OCI-M1 (cell line): ENCODE data around the gene ERCC6L2.

ENCODE experiments used
- DNase-seq: peaks from one replicate; lab custom pipeline; 2025; lab: John Stamatoyannopoulos, UW

Gene ERCC6L2

DNA sequence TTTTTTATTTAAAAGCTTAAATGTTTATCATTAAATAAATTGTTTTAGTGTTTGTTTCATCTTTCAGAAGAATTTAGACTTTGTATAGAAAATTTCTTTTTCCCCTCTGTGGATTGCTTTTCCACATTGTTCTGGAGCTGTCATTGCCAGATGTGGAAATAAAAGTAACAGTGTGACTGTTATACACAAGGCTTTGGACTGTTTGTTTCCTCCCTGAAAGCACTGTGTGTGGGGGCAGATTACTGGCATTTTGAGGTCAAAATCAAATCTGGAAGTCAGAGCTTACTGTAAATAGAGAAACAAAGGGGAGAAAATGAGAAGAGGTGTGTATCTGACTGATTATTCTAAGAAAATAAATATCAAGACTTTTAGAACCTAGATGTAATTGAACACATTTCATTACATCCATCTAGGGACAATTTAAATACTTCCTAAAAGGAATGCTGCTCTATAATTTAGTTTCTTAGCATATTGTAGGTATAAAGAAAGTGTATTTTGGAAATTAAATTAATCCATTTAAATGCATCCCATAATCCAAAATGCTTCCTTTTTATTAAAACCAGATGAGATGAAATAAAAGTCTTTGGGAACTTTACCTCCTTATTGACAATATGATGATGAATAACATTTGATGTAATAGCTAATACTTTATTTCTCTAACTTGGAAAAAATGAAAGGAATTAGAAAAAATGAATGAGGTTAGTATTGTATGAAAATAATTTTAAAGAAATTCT, 51.9 kb downstream of the ERCC6L2 start:
- DNase-seq, result no peak

DNA sequence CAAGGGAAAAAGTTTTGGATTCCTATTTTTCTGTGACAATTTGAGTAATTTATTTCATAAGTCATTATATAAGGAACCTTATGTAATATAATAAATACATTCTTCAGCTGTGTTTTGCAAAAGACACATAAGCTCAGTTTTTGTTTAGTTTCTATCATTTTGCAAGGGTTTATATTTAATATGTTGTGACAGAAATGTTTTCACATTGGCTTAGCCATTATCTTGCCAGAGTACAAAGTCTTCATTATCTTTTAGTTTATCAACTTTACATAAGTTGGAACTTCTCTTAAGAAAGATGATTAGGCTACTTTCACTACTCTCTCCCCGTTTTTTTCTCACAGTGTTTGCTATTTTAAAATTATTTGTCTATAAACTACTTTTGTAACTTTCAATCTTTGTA, 54.8 kb downstream of the ERCC6L2 start:
- no peak for DNase-seq

DNA sequence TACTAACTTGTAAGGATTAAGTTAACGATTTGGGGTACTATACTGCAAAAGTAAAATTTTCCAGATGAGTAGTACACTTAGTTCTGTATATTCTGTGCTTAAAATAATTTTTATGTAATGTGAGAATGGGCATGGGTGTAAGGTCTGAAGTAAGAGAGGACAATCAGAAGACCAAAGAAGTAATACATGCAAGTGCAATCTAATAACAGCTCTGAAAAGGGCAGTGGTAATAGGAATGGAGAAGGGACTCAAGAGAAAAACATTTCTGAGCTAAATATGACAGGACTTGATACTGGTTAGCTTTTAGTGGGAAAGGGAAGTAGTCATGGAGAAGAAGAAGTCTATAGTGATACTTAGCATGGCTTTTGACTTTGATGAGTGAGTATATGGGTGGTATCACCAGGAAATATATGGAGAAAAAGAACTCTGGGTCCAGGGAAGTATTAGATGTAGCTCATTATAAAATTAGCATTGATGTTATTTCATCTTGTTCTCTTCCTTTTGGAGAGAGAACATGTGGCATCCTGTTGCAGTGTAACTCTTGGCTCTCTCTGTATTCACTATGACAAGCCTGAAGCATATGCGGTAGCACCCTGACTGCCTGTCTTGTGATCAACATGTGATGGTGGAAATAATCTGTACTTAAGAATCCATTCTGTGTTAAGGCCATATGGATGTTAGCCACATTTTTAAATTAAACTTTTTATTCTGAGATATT, 60.5 kb downstream of the ERCC6L2 start:
- no peak for DNase-seq

DNA sequence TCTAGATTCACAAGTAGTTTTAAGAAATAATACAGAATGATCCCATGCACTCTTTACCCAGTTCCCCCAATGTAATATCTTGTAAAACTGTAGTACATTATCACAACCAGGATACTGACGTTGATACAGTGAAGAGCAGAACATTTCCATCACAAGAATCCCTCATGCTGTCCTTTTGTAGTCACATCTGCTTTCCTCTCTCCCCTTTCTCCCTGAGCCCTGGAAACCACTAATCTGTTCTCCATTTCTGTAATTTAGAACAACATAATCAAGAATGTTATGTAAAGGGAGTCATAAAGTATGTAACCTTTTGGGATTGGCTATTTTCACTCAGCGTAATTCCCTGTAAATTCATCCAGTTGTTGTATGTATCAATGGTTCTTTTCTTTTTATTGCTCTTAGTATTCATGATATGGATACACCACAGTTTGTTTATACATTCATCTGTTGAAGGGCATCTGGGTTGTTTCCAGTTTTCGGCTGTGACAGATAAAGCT, 61.1 kb downstream of the ERCC6L2 start:
- no peak for DNase-seq

DNA sequence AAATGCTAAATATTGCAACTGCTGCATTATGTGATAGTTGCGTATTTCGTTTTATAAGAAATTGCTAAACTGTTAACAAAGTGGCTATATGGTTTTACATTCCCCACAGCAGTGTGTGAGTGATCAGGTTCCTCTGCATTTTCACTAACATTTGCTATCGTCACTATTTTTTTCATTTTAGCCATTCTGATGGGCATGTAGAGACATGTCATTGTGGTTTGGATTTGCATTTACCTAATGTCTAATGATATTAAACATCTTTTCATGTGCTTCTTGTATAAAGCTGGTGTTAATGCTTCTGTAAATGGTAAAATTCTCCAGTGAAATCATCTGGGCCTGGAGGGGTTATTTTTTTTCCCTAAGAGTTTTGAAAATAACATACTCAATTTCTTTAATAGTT, 61.6 kb downstream of the ERCC6L2 start:
- DNase-seq, result no peak

DNA sequence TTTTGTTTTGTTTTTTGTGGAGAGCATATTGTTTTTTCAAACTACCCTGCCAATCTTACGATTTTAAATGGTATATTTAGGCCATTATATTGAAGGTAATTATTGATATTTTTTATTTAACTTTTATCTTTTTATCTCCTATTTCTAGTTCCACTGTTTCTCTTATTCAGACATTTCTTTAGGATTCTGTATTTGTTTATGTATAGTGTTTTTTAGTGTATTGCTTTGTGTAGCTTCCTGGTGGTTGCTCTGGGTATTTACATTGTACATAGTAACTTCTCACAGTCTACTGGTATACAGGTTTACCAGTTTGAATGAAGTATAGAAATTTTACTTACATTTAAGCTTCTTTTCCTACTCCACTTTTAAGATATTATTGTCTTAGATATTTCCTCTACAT, 63.2 kb downstream of the ERCC6L2 start:
- no peak for DNase-seq

DNA sequence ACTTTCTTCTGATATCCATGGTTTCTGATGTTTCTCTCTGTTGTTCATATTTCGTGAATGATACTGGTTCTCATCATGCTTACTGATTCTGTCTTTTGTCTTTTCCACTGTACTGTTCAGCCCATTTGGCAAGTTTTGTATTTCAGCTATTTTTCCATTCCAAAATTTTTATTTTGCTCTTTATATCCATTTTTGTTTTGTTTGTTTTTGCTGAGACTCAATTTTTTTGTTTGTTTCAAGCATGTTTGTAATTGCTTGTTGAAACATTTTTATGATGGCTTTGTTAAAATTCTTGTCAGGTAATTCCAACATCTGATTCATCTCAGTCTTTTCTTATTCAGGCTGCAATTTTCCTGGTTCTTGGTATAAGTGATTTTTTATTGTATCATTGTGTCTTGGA, 64.0 kb downstream of the ERCC6L2 start:
- DNase-seq, result no peak

DNA sequence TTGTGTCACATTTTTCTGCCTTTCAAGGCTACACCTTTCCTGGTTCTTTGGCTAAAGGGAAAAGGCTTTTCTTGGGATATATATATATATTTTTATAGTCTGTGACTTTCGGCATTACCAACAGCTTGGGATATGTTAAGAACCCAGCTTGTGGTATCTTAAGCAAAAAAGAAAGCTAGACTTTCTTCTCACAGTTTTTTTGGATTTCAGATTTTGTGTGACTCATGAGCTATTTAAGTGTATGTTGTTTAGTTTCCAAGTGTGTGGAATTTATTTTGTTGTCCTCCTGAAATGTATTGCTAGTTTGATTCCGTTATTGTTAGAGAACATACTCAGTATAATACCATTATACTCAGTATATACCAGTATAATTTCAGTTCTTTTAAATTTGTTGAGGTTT, 64.8 kb downstream of the ERCC6L2 start:
- DNase-seq, result no peak

DNA sequence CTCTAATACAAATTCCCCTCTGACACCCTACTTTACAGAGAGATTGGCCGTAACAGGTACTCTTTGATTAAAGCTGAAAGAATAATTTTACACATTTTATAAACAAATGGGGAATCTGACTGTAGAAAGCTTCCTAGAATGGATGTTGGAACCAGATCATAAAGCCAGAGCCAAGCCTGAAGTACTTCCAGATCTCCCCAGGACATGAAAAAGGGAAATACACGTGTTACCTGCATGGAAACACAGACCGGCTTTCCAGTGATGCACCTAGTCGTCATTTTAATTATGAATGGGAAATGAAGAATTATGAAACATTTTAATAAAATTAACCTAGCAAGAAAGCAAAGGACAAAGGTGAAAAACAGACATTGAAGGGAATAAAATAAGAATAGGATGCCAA, 66.5 kb downstream of the ERCC6L2 start:
- DNase-seq, result no peak

DNA sequence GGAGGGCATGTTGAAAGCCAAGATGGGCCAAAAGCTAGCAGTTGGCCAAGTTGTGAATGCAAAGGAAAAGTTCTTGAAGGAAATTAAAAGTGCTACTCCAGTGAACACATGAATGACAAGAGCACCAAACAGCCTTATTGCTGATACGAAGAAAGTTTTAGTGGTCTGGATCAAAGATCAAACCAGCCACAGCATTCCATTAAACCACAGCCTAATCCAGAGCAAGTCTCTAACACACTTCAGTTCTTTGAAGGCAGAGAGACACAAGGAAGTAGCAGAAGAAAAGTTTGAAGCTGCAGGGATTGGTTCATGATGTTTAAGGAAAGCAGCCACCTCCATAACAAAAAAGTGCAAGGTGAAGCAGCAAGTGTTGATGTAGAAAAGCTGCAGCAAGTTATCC, 71.6 kb downstream of the ERCC6L2 start:
- DNase-seq, result no peak

DNA sequence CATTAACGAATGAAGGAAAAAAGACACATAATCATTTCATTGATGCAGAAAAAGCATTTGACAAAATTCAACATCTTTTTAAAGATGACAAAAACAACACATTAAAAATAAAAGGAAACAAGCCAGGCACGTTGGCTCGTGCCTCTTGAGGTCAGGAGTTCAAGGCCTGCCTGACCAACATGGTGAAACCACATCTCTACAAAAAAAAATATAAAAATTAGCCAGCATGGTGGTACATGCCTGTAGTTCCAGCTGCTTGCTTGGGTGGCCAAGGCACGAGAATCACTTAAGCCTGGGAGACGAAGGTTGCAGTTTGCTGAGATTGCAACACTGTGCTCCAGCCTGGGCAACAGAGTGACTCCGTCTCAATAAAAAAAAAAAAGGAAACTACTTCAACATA, 77.0 kb downstream of the ERCC6L2 start:
- no peak for DNase-seq

DNA sequence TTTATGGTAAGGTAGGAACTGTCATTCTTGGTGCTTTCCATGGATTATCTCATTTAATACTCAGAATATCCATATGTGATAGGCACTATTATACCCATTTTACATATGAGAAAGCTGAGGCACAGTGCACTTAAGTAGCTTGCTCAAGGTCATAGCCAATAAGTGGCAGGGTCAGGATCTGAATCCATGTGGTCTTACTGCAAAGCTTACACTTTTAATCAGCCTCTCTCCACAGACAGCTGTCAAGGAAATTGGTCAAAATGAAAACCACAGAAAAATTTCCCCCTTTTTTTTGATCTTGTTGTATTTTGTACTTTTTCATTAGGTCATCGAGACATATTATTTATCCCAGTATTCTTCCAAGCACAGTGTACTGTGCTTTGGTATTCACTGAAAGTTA, 78.5 kb downstream of the ERCC6L2 start:
- DNase-seq, result no peak

DNA sequence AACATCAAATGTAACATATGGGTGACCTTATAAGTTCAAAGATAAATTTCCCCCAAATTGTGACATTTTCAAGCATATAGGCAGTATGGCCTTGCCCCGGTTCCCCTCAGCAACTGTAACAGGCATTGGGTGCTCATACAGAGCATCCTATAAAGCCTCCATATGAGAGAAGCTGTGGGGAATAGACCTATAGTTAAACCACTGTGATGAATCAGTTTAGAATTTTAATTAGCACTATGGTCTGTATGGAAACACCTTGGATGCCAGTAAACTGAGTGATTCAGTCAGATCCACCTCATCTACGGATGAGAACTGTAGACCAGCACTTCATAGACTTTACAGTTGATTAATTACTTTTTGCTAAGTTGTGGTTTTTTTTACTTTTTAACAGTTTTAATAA, 79.4 kb downstream of the ERCC6L2 start:
- DNase-seq, result no peak

DNA sequence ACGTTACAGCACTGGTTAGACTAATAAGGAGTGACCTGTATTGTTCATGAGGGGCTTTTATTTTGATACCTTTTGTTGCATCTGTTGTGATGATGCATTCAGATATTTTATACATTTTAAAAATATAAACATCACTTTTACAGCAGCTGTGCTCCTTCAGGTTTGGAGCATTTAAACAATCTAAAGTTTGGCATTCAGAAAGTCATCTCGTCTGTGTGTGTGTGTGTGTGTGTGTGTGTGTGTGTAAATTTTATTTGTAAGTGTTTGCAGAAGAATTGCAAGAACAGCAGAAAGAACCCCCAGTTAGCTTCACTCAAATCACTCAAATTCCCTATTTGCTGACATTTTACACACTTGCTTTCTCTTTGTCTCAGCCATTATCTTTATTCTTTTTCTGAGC, 87.4 kb downstream of the ERCC6L2 start:
- no peak for DNase-seq

DNA sequence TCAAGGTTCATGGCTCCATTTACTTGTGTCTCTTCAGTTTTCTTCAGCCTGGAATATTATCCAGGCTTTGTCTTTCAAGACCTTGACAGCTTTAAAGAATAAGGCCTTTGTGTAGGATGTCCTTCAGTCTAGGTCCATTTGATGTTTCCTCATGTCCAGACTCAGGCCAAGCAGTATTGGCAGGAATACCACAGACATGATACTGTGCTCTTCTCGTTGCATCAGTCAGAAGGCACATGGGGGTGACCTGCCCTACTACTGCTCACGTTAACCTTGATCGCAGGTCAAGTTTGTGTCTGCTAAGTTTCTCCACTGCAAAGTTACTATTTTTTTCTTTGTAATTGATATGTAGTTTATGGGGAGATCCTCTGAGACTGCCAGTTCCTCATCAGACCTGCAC, 88.2 kb downstream of the ERCC6L2 start:
- DNase-seq, result no peak

DNA sequence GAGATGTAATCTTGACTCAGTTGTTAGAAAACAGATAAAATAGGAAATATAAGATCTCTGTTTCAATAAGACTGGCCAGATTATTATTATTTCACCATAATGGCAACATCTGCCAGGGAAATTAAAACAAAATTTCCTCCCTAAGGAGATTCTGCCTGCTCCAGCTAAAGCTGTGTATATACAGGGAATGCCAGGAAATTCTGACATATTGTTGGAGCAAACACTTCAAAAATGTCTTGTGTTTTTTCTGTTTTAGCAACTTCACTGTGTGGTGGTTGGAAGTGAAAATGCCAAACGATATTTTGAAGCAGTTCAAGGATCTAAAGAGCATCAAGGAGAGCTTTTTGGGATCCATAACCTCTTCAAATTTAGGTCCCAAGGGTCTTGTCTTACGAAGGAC, 90.8 kb downstream of the ERCC6L2 start:
- DNase-seq, result no peak

DNA sequence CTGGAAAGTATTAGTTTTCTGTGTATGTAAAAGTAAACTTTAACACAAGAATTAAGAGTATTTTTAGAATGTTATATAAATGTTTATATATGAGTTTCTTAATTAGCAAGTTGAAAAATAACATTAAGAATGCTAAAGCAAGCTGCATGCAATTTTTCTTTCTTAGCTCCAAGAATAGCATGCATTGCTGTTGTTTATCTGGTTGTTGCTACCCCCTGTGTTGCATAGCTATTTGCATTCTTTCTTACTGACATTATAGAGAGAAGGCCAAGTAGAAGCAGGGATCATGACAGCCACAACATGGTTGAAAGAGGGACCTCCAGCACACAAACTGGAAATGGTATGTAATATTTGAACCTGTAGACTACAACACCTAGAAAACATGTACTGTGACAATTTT, 94.8 kb downstream of the ERCC6L2 start:
- DNase-seq, result no peak

DNA sequence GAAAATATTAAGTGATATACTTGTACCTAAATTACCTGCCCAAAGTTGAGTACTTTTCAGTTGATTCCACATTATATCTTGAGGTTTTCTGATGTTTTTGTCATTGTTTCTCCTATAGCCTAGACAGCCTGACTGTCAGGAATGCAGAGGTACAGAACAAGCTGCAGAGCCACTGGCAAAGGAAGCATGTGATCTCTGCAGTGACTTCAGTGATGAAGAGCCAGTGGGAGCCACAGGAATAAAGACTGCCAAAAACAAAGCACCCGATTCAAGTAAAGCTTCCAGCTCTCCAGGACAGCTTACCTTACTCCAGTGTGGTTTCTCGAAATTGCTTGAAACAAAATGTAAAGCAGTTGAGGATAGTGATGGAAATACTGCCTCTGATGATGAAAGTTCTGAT, 96.3 kb downstream of the ERCC6L2 start:
- no peak for DNase-seq

DNA sequence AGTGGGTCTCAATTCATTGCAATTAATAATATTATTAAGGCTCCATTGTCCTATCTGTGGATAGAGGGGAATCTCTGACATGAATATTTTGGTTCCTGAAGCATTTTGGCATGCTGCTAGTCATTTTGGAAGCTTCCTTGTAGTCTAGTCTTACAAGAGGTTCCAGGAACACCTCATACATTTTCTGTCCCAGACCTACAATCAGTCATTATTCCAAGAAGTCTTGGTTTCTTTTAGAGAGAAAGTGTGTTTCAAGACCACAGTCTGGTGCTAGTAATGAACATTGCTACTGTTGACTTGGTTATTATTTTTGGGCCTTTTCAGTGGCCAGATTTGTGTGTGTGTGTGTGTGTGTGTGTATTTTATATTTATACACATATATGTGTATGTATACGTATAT, 98.9 kb downstream of the ERCC6L2 start:
- no peak for DNase-seq

DNA sequence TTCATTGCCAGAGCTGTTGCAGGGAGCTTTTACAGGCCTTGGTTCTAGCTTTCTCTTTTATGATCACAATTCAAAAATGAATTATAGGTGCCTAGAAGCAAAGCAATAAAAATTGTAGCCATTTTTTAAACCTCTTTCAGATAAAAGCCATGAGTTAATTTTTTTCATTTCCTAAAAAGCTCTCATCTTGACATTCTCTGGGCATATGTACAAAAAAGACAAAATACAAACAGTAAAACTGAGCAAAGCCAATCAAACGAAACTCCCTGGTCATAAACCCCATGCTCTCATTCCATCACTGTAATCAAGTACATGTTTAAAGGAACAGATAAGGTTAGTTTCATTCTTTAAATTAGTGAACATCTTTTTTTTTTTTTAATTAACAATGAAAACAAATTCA, 101.9 kb downstream of the ERCC6L2 start:
- DNase-seq, result no peak

DNA sequence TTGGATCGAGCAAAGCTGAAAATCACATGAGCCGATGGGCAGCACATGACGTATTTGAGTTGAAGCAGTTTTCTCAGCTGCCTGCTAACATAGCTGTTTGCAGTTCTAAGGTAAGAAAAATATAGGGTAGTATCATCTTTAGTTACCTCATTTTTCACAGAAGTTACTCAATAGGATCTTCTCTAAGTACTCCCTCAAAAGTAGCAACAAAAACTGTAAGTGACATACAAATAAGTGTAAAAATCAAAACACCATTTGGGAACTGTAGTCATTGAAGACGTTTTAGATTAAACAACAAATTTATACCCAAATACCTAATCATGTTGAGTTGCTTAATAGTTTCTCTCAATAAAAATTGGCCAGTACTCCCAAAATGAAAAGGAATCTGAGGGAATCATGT, 102.6 kb downstream of the ERCC6L2 start:
- no peak for DNase-seq

DNA sequence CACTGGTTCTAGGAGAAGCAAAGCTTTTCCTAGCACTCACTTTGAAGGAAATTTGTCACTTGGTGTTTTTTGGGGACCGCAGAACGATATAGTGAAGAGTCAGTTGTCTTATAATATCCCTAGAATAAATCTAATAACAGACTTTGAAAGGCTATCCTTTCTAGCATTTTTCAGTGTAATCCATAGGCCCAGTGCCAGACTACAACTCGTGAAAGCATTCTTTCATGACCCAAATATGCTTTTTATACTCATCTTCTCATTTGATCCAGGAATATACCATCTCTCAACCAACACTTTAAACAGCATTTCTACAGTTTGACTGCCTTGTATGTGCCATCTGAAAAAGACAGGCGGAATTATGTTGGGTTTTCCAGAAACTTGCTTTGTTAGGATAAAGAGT, 104.0 kb downstream of the ERCC6L2 start:
- no peak for DNase-seq

DNA sequence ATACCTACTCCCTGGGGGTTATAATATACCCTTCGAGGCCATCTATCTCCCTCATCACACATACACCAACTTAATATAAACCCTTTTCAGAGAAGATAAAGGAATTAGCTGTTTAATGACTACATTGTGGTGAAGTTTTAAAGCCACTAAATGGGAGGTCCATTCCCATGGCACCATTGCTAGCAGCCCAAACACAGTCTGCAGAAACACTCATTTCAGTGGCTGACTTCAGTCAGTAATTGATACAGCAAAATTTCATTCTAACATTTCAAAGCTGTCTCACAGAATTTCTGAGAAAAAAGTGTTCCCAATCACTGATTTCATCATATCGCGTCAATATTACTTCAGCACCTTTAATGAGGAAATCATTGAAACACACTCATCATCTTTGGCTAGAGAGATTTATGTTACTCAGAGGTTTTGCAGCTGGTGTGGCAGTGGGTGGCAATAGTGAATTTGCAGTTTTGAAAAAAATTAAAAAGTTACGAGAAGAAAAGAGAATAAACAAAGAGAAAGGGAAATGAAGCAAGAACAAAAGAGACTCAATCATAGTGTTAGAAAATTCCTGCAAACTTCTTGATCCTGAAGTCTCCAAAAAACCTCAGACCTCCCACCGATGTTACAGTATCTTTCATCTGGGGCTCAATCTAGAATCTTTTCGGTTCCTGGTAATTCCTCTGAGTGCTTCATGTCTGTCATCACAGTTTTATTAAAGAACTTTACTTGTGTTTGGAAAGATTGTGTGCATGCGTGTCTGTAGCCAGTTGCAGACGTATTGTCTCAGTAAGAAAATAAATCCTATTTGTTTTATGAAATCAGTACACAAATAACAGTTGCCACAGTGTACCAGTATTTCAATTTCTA, 105.0 kb downstream of the ERCC6L2 start:
- DNase-seq, result no peak
